Endodermal cell (in vitro differentiated cells): ENCODE results near the gene ZAR1L. TPM values are rescaled to one million over a fixed set of nuclear protein-coding genes. Genes with fewer than 3 reads are reported as not detected.

ENCODE experiments used
- DNase-seq: peaks from one replicate; pipeline ENCODE4 v3.0.0-alpha.2; 2017
- H3K27ac ChIP-seq: 2 replicates; pipeline ENCODE4 v1.5.1; 2013; ENCODE audit warnings: mild to moderate bottlenecking, low read depth, low read length, moderate library complexity
- H3K27me3 ChIP-seq: 2 replicates; pipeline ENCODE4 v1.6.1; 2013; ENCODE audit warnings: mild to moderate bottlenecking, low read length, moderate library complexity; ENCODE audit not compliant: insufficient read depth, control insufficient read depth, poor library complexity, severe bottlenecking
- H3K36me3 ChIP-seq: 2 replicates; pipeline ENCODE4 v1.7.0; 2013; ENCODE audit warnings: mild to moderate bottlenecking, low read length, moderate library complexity; ENCODE audit not compliant: control insufficient read depth, insufficient read depth
- H3K4me1 ChIP-seq: one replicate; pipeline ENCODE4 v1.7.0; 2013; ENCODE audit warnings: low read length; ENCODE audit not compliant: control insufficient read depth, insufficient read depth
- H3K4me3 ChIP-seq: 2 replicates; pipeline ENCODE4 v1.5.1; 2013; ENCODE audit warnings: mild to moderate bottlenecking, low read length, moderate library complexity
- H3K9ac ChIP-seq: 2 replicates; pipeline ENCODE4 v1.6.1; 2013; ENCODE audit warnings: mild to moderate bottlenecking, low read length, moderate library complexity; ENCODE audit not compliant: poor library complexity, severe bottlenecking; ENCODE audit errors: extremely low read depth
- H3K9me3 ChIP-seq: 2 replicates; pipeline ENCODE4 v1.6.1; 2013; ENCODE audit warnings: mild to moderate bottlenecking, low read length, moderate library complexity; ENCODE audit not compliant: control insufficient read depth
- H3K27ac Mint-ChIP-seq: 2 replicates; pipeline ENCODE4 v1.8.0; 2020; ENCODE audit warnings: mixed read lengths
- H3K27me3 Mint-ChIP-seq: 2 replicates; pipeline ENCODE4 v1.8.0; 2021; ENCODE audit warnings: mild to moderate bottlenecking, mixed read lengths; ENCODE audit not compliant: insufficient read depth
- H3K36me3 Mint-ChIP-seq: 2 replicates; pipeline ENCODE4 v1.8.0; 2020; ENCODE audit warnings: low read depth, mixed read lengths
- H3K4me1 Mint-ChIP-seq: 2 replicates; pipeline ENCODE4 v1.8.0; 2020; ENCODE audit warnings: mixed read lengths
- H3K4me3 Mint-ChIP-seq: 2 replicates; pipeline ENCODE4 v1.8.0; 2020; ENCODE audit warnings: mild to moderate bottlenecking, moderate library complexity, mixed read lengths
- H3K9me3 Mint-ChIP-seq: 2 replicates; pipeline ENCODE4 v1.8.0; 2020; ENCODE audit warnings: mild to moderate bottlenecking, mixed read lengths
- CTCF ChIP-seq: fragments of 200-600 bp; sonication (generic); conservative IDR thresholded peaks from 2 replicates; pipeline ENCODE4 v1.5.0; 2021; ENCODE audit warnings: antibody characterized with exemption, mild to moderate bottlenecking
- WGBS, 2 experiments: methylation state at CpG; one replicate each; pipeline versions ENCODE4 v1.1.5 to v1.1.7; 2013; ENCODE audit warnings: missing lambda C conversion rate in 2 of 2, mixed read lengths in 1 of 2; ENCODE audit not compliant: insufficient coverage in 1 of 2, insufficient read length in 1 of 2; 5-methylcytosine and 5-hydroxymethylcytosine counted together
- total RNA-seq, 2 donors: library from RNA; stranded (reverse); fragmentation: NEBNext Ultra II Directional in 1 of 2; extraction: Animal tissue kit (Norgen Biotek cat#: 25700) in 1 of 2; gene quantifications; 2 replicates in 1 of 2; 3 replicates in 1 of 2; pipeline ENCODE4 v1.2.1, GENCODE V29; 2021

Gene ZAR1L
- total RNA-seq, 2 donors from 2014 or later, result 0.24 to 0.31 TPM

GRCh38 chr13:32272021-32272683, 43.0 kb downstream of the ZAR1L start:
- Histone ChIP-seq H3K9ac (no peak overlapping the region), H3K4me3 (no peak overlapping the region), H3K27me3 (no peaks in the 10 kb centered on the region), H3K36me3 (no peaks in the 10 kb centered on the region), H3K9me3 (no peaks in the 10 kb centered on the region), H3K27ac (no peak overlapping the region), H3K4me1 (no peaks in the 10 kb centered on the region)
- WGBS, 2 experiments, result 90 to 97% methylated on average over 3 to 4 of the region's 4 CpGs
- Mint-ChIP-seq H3K36me3 (peaks cover 14% of the 10 kb centered on the region), H3K4me1 (peaks cover 3% of the 10 kb centered on the region), H3K4me3 (no peak overlapping the region), H3K27ac (no peak overlapping the region), H3K27me3 (no peaks in the 10 kb centered on the region), H3K9me3 (peaks cover 1% of the 10 kb centered on the region)
- no peak for TF ChIP-seq CTCF
- DNase-seq, result no peak

- Histone ChIP-seq H3K9ac (no peak overlapping the region), H3K27me3 (no peaks in the 10 kb centered on the region), H3K27ac (no peak overlapping the region), H3K4me3 (no peak overlapping the region), H3K36me3 (no peaks in the 10 kb centered on the region), H3K9me3 (no peaks in the 10 kb centered on the region), H3K4me1 (no peaks in the 10 kb centered on the region)
- Mint-ChIP-seq H3K36me3 (peaks cover 15% of the 10 kb centered on the region), H3K4me3 (no peak overlapping the region), H3K9me3 (peaks cover 1% of the 10 kb centered on the region), H3K27me3 (no peaks in the 10 kb centered on the region), H3K27ac (no peak overlapping the region), H3K4me1 (peaks cover 3% of the 10 kb centered on the region)
- peak; percentile 92 for TF ChIP-seq CTCF
- peak; percentile 93 for DNase-seq
- WGBS, 2 experiments, result 75 to 85% methylated on average over 4 to 7 of the region's 7 CpGs
Measured at GRCh38 chr13:32267836-32268439, 47.2 kb downstream of the ZAR1L start.

- 96 to 100% methylated on average over 1 of the region's 1 CpG for WGBS, 2 experiments
- no peak for TF ChIP-seq CTCF
Measured at GRCh38 chr13:32266130-32266529, 49.0 kb downstream of the ZAR1L start.

More at GRCh38 chr13:32266130-32266529, 49.0 kb downstream of the ZAR1L start:
- no peak overlapping the region for H3K4me3 Mint-ChIP-seq
- H3K9ac ChIP-seq, result no peak overlapping the region
- no peaks in the 10 kb centered on the region for H3K27me3 Mint-ChIP-seq
- no peaks in the 10 kb centered on the region for H3K9me3 ChIP-seq
- no peaks in the 10 kb centered on the region for H3K9me3 Mint-ChIP-seq
- H3K36me3 ChIP-seq, result no peaks in the 10 kb centered on the region
- no peak for DNase-seq
- H3K4me3 ChIP-seq, result no peak overlapping the region
- no peaks in the 10 kb centered on the region for H3K27me3 ChIP-seq
- peaks cover 9% of the 10 kb centered on the region for H3K36me3 Mint-ChIP-seq
- no peak overlapping the region for H3K27ac Mint-ChIP-seq
- H3K27ac ChIP-seq, result no peak overlapping the region
- peaks cover 3% of the 10 kb centered on the region for H3K4me1 Mint-ChIP-seq
- no peaks in the 10 kb centered on the region for H3K4me1 ChIP-seq
